GM19351 (cell line): Measurements from ENCODE around the gene SNX20.

Source experiments
- ATAC-seq: cut with Tn5 transposase; IDR thresholded peaks from one replicate; pipeline ENCODE4 v1.9.1; 2021; ENCODE audit warnings: mild to moderate bottlenecking, moderate library complexity; ENCODE audit not compliant: unreplicated experiment

SNX20 gene

GRCh38 chr16:50705436-50706110 lies 24.5 kb upstream of the SNX20 start:
- no peak for ATAC-seq

GRCh38 chr16:50704245-50704644 lies 23.1 kb upstream of the SNX20 start:
- ATAC-seq: no peak

- ATAC-seq: no peak
Observed at GRCh38 chr16:50702725-50703124, 21.6 kb upstream of the SNX20 start.

- ATAC-seq: no peak
Observed at GRCh38 chr16:50699326-50700159, 18.4 kb upstream of the SNX20 start.

GRCh38 chr16:50697881-50698767 lies 17.0 kb upstream of the SNX20 start:
- peak; percentile 51 for ATAC-seq

GRCh38 chr16:50697421-50697715 lies 16.3 kb upstream of the SNX20 start:
- ATAC-seq: no peak

- peak; percentile 68 for ATAC-seq
Observed at GRCh38 chr16:50696575-50697420, 15.7 kb upstream of the SNX20 start.

- ATAC-seq: no peak
Observed at GRCh38 chr16:50696126-50696525, 15.0 kb upstream of the SNX20 start.

- no peak for ATAC-seq
Observed at GRCh38 chr16:50695017-50696000, 14.2 kb upstream of the SNX20 start.

GRCh38 chr16:50694206-50694605 lies 13.1 kb upstream of the SNX20 start:
- no peak for ATAC-seq

GRCh38 chr16:50692999-50693781 lies 12.1 kb upstream of the SNX20 start, which contains the start of gene NOD2:
NOD2 (plus strand) TSS chr16:50693606; CDS start chr16:50699496, 5,890 bp downstream.
- ATAC-seq: no peak

- ATAC-seq: no peak
Observed at GRCh38 chr16:50692644-50692998, 11.5 kb upstream of the SNX20 start.

GRCh38 chr16:50690177-50690576 lies 9.1 kb upstream of the SNX20 start:
- ATAC-seq: peak; percentile 52

GRCh38 chr16:50688867-50689266 lies 7.8 kb upstream of the SNX20 start:
- ATAC-seq: no peak

- no peak for ATAC-seq
Observed at GRCh38 chr16:50688083-50688482, 7.0 kb upstream of the SNX20 start.

GRCh38 chr16:50685462-50686063 lies 4.5 kb upstream of the SNX20 start:
- ATAC-seq: no peak

GRCh38 chr16:50684823-50685461 lies 3.8 kb upstream of the SNX20 start:
- ATAC-seq: no peak
